ENCODE measurements around the gene TEAD4. TPM values are rescaled to one million over a fixed set of nuclear protein-coding genes. Genes with fewer than 3 reads are reported as not detected.

The TEAD4 gene
- total RNA-seq, 1 donor from 2014 or later = 26.0 TPM

DNA sequence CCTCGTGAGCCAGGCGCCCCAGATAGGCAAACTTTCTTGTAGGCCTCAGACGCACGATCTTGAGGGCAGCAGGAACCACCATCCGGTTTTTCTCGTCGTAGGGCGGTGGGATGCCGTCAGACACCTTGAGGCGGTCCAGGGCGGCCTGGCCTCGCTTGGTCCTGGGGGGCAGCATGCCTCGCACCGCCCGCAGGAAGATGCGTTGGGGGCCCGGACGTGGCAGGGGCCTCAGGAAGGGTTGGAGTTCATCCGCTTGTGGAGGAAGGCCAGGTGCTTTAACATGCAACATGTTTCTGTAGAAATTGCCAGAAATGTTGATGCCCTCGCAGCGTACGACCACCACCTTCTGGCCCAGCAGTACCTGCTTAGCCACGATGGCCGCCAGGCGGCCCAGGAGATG, 112.5 kb downstream of the TEAD4 start:
- no peaks in the 10 kb centered on the region for H3K36me3 Mint-ChIP-seq (ENCODE audit: low read depth)
- peaks cover 21% of the 10 kb centered on the region for H3K4me1 Mint-ChIP-seq (ENCODE audit: low read depth)
- TF ChIP-seq, protein P1, sequence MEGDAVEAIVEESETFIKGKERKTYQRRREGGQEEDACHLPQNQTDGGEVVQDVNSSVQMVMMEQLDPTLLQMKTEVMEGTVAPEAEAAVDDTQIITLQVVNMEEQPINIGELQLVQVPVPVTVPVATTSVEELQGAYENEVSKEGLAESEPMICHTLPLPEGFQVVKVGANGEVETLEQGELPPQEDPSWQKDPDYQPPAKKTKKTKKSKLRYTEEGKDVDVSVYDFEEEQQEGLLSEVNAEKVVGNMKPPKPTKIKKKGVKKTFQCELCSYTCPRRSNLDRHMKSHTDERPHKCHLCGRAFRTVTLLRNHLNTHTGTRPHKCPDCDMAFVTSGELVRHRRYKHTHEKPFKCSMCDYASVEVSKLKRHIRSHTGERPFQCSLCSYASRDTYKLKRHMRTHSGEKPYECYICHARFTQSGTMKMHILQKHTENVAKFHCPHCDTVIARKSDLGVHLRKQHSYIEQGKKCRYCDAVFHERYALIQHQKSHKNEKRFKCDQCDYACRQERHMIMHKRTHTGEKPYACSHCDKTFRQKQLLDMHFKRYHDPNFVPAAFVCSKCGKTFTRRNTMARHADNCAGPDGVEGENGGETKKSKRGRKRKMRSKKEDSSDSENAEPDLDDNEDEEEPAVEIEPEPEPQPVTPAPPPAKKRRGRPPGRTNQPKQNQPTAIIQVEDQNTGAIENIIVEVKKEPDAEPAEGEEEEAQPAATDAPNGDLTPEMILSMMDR (IDR thresholded peaks at IDR 0.05) = no peak
- H3K27ac Mint-ChIP-seq (ENCODE audit: unreplicated experiment) = no peak overlapping the region
- H3K27me3 Mint-ChIP-seq (ENCODE audit: low read depth) = no peaks in the 10 kb centered on the region
- H3K9me3 Mint-ChIP-seq (ENCODE audit: low read depth) = no peaks in the 10 kb centered on the region
- H3K4me3 Mint-ChIP-seq (ENCODE audit: unreplicated experiment) = no peak overlapping the region
- no peak for DNase-seq (ENCODE audit: low spot score)

DNA sequence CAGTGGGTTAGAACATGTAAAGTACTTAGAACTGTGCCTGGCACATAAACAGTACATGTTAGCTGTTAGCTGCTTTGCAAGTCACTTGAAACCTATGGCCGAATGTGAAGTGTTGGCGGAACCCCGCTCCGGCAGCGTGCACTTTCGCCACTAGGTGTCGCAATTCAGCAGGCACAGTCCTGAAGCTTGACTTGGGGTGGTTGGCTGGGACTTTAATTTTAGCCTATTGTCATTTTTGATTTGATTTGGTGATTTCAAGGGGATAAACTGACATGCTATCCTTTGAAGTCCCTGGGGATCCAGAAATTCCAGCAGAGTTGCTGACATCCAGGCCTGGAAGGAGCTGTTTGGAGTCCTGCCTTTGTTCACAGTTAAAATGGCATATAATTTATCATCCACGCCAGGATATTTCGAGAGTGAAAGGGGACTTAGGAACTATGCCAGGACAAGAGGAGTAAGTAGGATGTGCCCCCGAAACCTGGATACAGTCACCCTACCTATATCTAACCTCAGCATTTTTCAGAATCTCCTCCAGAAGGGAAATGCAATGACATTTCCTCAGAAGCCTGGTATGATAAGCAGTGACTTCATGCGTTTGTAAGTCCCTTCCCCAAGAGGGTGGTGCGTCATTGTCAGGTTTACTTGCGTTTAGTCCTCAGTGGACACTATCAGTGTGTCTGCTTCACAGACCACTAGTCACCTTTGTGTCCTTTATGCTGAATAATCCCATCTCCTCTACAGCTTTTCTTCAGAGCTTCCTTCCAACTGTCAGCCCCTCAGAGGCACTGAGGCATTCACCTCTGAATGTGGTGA, 114.4 kb downstream of the TEAD4 start:
- peaks cover 29% of the 10 kb centered on the region for H3K4me1 Mint-ChIP-seq (ENCODE audit: low read depth)
- H3K27me3 Mint-ChIP-seq (ENCODE audit: low read depth) = no peaks in the 10 kb centered on the region
- DNase-seq (ENCODE audit: low spot score) = no peak
- no peak overlapping the region for H3K4me3 Mint-ChIP-seq (ENCODE audit: unreplicated experiment)
- TF ChIP-seq, protein P1 (IDR thresholded peaks at IDR 0.05) = peak; percentile 99
- H3K9me3 Mint-ChIP-seq (ENCODE audit: low read depth) = no peaks in the 10 kb centered on the region
- peak overlapping the region; percentile 8 for H3K27ac Mint-ChIP-seq (ENCODE audit: unreplicated experiment)
- no peaks in the 10 kb centered on the region for H3K36me3 Mint-ChIP-seq (ENCODE audit: low read depth)

DNA sequence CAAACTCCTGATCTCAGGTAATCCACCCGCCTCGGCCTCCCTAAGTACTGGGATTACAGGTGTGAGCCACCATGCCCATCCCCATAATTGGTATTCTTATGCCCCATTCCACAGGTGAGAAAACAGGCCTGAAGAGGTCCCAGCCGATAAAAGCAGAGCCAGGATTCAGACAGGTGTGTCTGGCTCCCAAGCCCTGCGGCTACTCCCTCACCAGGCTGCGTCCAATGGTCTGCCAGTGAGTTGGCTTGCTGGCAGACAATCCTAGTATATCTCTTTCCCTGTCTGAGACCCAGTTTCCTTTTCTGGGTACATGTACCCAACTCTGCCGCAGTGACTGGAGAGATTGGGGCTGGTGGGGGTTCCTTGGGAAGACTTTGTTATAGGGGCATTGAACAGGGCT, 116.1 kb downstream of the TEAD4 start:
- H3K4me1 Mint-ChIP-seq (ENCODE audit: low read depth) = peaks cover 29% of the 10 kb centered on the region
- no peaks in the 10 kb centered on the region for H3K9me3 Mint-ChIP-seq (ENCODE audit: low read depth)
- TF ChIP-seq, protein P1 (IDR thresholded peaks at IDR 0.05) = no peak
- no peaks in the 10 kb centered on the region for H3K27me3 Mint-ChIP-seq (ENCODE audit: low read depth)
- no peak overlapping the region for H3K4me3 Mint-ChIP-seq (ENCODE audit: unreplicated experiment)
- H3K36me3 Mint-ChIP-seq (ENCODE audit: low read depth) = no peaks in the 10 kb centered on the region
- no peak for DNase-seq (ENCODE audit: low spot score)
- no peak overlapping the region for H3K27ac Mint-ChIP-seq (ENCODE audit: unreplicated experiment)

DNA sequence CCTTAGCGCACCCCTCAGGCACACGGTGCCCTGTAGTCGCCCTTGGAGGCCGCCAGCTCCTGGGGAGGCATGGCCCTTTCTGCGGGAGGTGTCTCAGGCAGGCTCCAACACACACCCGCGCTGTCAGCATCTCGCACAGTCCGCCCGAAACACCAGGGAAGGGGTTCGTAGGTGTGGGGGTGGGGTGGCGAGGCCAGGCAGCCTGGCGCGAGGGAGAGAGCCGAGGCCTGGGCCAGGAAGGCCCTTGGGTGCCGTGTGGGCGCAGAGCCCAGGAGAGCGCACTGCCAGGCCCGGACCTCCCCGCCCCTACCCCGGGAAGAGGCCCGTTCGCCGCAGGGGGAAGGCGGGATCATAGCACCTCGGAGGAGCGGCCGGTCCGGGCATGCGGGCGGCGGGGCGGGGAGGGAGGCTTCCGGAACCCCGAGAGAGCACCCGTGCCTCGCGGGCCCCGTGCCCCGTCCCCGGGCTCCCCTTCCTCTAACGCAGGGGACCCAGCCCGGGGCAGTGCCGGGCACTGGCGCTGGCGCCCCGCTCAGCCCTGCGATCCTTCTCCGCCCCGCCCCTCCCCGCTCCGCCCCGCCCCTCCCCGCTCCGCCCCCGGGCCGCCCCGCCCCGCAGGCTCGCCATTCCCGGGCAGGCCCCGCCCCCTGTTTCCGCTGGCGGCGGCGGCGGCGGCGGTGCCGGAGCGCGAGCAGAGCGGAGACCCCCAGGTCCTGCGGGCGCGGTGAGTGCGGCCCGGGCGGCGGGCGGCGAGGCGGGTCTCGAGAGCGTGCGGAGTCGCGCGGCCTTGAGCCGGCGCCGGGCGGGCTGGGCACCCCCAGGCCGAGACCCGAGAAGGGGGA, 117.8 kb downstream of the TEAD4 start, which contains the start of gene TSPAN9:
Gene TSPAN9, plus strand, starts transcription at position 650 of the 842 bp plus-strand sequence. CDS start 123,815 bp downstream, outside the sequence.
- Mint-ChIP-seq H3K4me3 (ENCODE audit: unreplicated experiment) (peak within 1 kb of the TSS; percentile 75), H3K27ac (ENCODE audit: unreplicated experiment) (peak within 1 kb of the TSS; percentile 69), H3K36me3 (ENCODE audit: low read depth) (no peaks in the 10 kb centered on the region), H3K4me1 (ENCODE audit: low read depth) (peaks cover 23% of the 10 kb centered on the region), H3K9me3 (ENCODE audit: low read depth) (no peaks in the 10 kb centered on the region), H3K27me3 (ENCODE audit: low read depth) (no peaks in the 10 kb centered on the region)
- DNase-seq (ENCODE audit: low spot score) = no peak
- TF ChIP-seq, protein P1 (IDR thresholded peaks at IDR 0.05) = peak; percentile 13

DNA sequence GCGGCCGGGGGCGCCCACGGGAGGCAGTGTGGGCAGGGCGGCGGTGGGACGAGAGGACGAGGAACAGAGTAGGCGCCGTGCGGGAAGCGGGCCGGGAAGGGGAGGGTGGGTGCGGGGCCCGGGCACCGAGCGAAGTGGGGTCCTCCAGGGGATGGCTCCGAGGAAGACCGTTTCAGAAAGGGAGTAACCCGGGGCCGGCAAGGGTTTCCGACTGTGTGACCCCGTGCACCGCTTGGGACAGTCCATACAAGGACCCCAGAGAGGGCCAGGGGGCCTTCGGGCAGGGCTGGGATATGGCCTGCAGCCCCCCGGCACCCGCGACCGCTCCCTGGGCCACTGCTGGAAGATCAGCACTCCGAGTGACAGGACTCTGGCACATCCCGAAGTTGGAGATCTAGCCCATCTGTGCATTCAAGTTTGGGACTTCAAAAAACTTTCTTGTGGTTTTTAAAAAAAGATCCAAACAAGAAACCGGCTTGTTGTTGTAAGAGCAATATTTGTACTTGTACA, 118.4 kb downstream of the TEAD4 start:
- Mint-ChIP-seq H3K27ac (ENCODE audit: unreplicated experiment) (peak overlapping the region; percentile 41), H3K27me3 (ENCODE audit: low read depth) (no peaks in the 10 kb centered on the region), H3K4me3 (ENCODE audit: unreplicated experiment) (peak overlapping the region; percentile 73), H3K4me1 (ENCODE audit: low read depth) (peaks cover 28% of the 10 kb centered on the region), H3K9me3 (ENCODE audit: low read depth) (no peaks in the 10 kb centered on the region), H3K36me3 (ENCODE audit: low read depth) (no peaks in the 10 kb centered on the region)
- DNase-seq (ENCODE audit: low spot score) = no peak
- TF ChIP-seq, protein P1 (IDR thresholded peaks at IDR 0.05) = no peak

Data from chondrocyte (in vitro differentiated cells).